OCI-LY3 (cell line): ENCODE measurements around the gene SH3RF3.

Experiments used
- H2AFZ ChIP-seq: fragments of 200-600, 300-600 bp; shearing (Covaris generic); 2 replicates; pipeline ENCODE4 v1.6.0; 2014; ENCODE audit warnings: antibody characterized with exemption, low read depth, low read length
- H3K27ac ChIP-seq: fragments of 200-600, 300-600 bp; sonication (generic); 2 replicates; pipeline ENCODE4 v1.5.1; 2014; ENCODE audit warnings: mild to moderate bottlenecking, low read length, moderate library complexity, mixed read lengths
- H3K27me3 ChIP-seq: fragments of 200-600, 300-600 bp; sonication (generic); 2 replicates; pipeline ENCODE4 v1.6.1; 2014; ENCODE audit warnings: low read depth, low read length, mixed read lengths
- H3K36me3 ChIP-seq: fragments of 200-600, 300-600 bp; sonication (generic); replicated peaks from 2 replicates; pipeline ENCODE3; 2014; ENCODE audit warnings: low read depth, low read length, mixed read lengths
- H3K4me1 ChIP-seq: fragments of 300-600, 200-600 bp; sonication (generic); 2 replicates; pipeline ENCODE4 v1.6.1; 2014; ENCODE audit warnings: low read length, mixed read lengths
- H3K4me2 ChIP-seq: fragments of 200-600, 300-600 bp; sonication (generic); 2 replicates; pipeline ENCODE4 v1.6.1; 2014; ENCODE audit warnings: low read length, mixed read lengths
- H3K4me3 ChIP-seq: fragments of 300-600, 200-600 bp; sonication (generic); 2 replicates; pipeline ENCODE4 v1.5.1; 2014; ENCODE audit warnings: antibody characterized with exemption, mild to moderate bottlenecking, low read length, moderate library complexity
- H3K79me2 ChIP-seq: fragments of 300-600, 200-600 bp; shearing (Covaris generic); 2 replicates; pipeline ENCODE4 v1.6.1; 2014; ENCODE audit warnings: mild to moderate bottlenecking, low read length, mixed read lengths
- H3K9ac ChIP-seq: fragments of 300-600, 200-600 bp; shearing (Covaris generic); 2 replicates; pipeline ENCODE4 v1.6.0; 2014; ENCODE audit warnings: mild to moderate bottlenecking, low read length, moderate library complexity
- H3K9me3 ChIP-seq: fragments of 200-600, 300-600 bp; shearing (Covaris generic); 2 replicates; pipeline ENCODE4 v1.6.1; 2014; ENCODE audit warnings: low read length, mixed read lengths; ENCODE audit not compliant: insufficient read depth
- H4K20me1 ChIP-seq: fragments of 200-600, 300-600 bp; sonication (generic); 2 replicates; pipeline ENCODE4 v1.6.1; 2016; ENCODE audit warnings: low read length, mixed read lengths; ENCODE audit not compliant: insufficient read depth
- CTCF ChIP-seq: fragments of 200-600, 300-600 bp; sonication (generic); IDR thresholded peaks from 2 replicates; pipeline ENCODE4 v1.5.1; 2014; ENCODE audit warnings: antibody characterized with exemption, low read length, low read depth
- EZH2phosphoT487 ChIP-seq: fragments of 200-600 bp; shearing (Covaris generic); IDR thresholded peaks from 2 replicates; pipeline ENCODE4 v1.6.1; 2018; ENCODE audit warnings: antibody characterized with exemption, mixed run types, low read depth

SH3RF3 gene

DNA sequence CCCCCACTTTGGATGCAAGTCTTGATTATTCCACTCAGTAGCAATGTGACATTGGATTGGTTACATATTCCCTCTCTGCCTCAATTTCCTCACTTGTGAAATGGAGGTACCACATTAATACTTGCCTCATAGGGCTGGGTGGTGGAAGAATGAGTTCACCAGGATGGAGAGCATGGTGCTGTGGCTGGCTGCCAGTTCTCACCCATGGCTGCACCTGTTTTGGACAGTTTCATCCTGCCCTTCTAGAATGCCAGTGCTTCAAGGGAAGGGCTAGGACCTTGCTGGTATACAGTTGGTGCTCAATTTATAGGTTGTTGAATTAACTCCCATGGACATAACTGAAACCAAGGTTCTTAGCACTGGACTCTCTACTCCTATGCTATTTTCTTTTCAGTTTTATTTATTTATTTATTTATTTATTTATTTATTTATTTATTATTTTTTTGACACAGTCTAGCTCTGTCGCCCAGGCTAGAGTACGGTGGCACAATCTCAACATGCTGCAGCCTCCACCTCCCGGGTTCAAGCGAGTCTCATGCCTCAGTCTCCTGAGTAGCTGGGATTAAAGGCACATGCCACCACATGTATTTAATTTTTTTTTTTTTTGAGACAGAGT lies 5.3 kb upstream of the SH3RF3 start:
- H2AFZ ChIP-seq: no peak overlapping the region
- no peak for TF ChIP-seq CTCF
- TF ChIP-seq EZH2phosphoT487: no peak
- no peak overlapping the region for H3K9ac ChIP-seq
- no peaks in the 10 kb centered on the region for H3K36me3 ChIP-seq
- H3K27me3 ChIP-seq: peaks cover 10% of the 10 kb centered on the region; the same call in 1 of the 2 replicates
- no peak overlapping the region for H3K4me3 ChIP-seq
- no peak overlapping the region for H3K27ac ChIP-seq
- H3K9me3 ChIP-seq: no peaks in the 10 kb centered on the region
- H4K20me1 ChIP-seq: no peaks in the 10 kb centered on the region
- H3K4me2 ChIP-seq: no peak overlapping the region
- no peaks in the 10 kb centered on the region for H3K79me2 ChIP-seq
- H3K4me1 ChIP-seq: no peaks in the 10 kb centered on the region

GRCh38 chr2:109124982-109125592 lies 3.9 kb upstream of the SH3RF3 start:
- H2AFZ ChIP-seq: no peak overlapping the region
- TF ChIP-seq EZH2phosphoT487 (no peak), CTCF (no peak)
- H3K4me1 ChIP-seq: no peaks in the 10 kb centered on the region
- no peak overlapping the region for H3K4me2 ChIP-seq
- H3K9ac ChIP-seq: no peak overlapping the region
- peaks cover 10% of the 10 kb centered on the region; the same call in 1 of the 2 replicates for H3K27me3 ChIP-seq
- no peaks in the 10 kb centered on the region for H4K20me1 ChIP-seq
- no peak overlapping the region for H3K27ac ChIP-seq
- no peaks in the 10 kb centered on the region for H3K79me2 ChIP-seq
- H3K9me3 ChIP-seq: no peaks in the 10 kb centered on the region
- no peak overlapping the region for H3K4me3 ChIP-seq
- H3K36me3 ChIP-seq: no peaks in the 10 kb centered on the region

- Histone ChIP-seq H3K9me3 (no peaks in the 10 kb centered on the region), H2AFZ (no peak overlapping the region), H3K27me3 (peaks cover 10% of the 10 kb centered on the region; the same call in 1 of the 2 replicates), H3K79me2 (no peaks in the 10 kb centered on the region), H3K36me3 (no peaks in the 10 kb centered on the region), H3K4me3 (no peak overlapping the region), H3K27ac (no peak overlapping the region), H3K9ac (no peak overlapping the region), H3K4me1 (no peaks in the 10 kb centered on the region), H3K4me2 (no peak overlapping the region), H4K20me1 (no peaks in the 10 kb centered on the region)
- TF ChIP-seq CTCF (no peak), EZH2phosphoT487 (no peak)
Measured at GRCh38 chr2:109125593-109126500, 3.2 kb upstream of the SH3RF3 start.

GRCh38 chr2:109126501-109126860 lies 2.5 kb upstream of the SH3RF3 start:
- H3K36me3 ChIP-seq: no peaks in the 10 kb centered on the region
- no peak overlapping the region for H3K4me2 ChIP-seq
- H3K27me3 ChIP-seq: peaks cover 8% of the 10 kb centered on the region; the same call in 1 of the 2 replicates
- H3K4me3 ChIP-seq: no peak overlapping the region
- H3K79me2 ChIP-seq: no peaks in the 10 kb centered on the region
- H3K9ac ChIP-seq: no peak overlapping the region
- no peak for TF ChIP-seq EZH2phosphoT487
- no peak for TF ChIP-seq CTCF
- H3K4me1 ChIP-seq: no peaks in the 10 kb centered on the region
- no peak overlapping the region for H2AFZ ChIP-seq
- no peaks in the 10 kb centered on the region for H3K9me3 ChIP-seq
- no peak overlapping the region for H3K27ac ChIP-seq
- H4K20me1 ChIP-seq: no peaks in the 10 kb centered on the region
